Activated CD8-positive, alpha-beta memory T cell treated with anti-CD3 and anti-CD28 coated beads for 48 hours (primary cell): ENCODE data around the gene FCGBP.
"Not testable (repeated sequence)": the region's sequence is repeated elsewhere in the genome, so short reads cannot be mapped to it uniquely, and the experiment has no call there.

Experiments used
- DNase-seq, 3 experiments: peaks; one replicate each; pipeline ENCODE4 v3.0.0-alpha.2; 2020; ENCODE audit warnings: low read depth in 2 of 3, low spot score in 2 of 3

Gene FCGBP

DNA sequence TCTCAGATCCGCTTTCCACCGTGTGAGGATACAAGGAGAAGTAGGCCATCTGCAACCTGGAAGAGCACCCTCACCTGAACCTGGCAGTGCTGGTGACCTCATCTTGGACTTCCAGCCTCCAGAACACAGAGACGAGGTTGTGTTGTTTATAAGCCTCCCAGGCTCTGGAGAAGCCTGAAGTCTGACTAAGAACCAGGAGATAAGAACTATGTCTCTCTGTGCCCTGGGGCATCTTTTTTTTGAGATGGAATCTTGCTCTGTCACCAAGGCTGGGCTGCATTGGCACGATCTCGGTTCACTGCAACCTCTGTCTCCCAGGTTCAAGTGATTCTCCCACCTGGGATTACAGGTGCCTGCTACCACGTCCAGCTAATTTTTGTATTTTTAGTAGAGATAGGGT is 14.5 kb downstream of the FCGBP start:
- DNase-seq: no peak

DNA sequence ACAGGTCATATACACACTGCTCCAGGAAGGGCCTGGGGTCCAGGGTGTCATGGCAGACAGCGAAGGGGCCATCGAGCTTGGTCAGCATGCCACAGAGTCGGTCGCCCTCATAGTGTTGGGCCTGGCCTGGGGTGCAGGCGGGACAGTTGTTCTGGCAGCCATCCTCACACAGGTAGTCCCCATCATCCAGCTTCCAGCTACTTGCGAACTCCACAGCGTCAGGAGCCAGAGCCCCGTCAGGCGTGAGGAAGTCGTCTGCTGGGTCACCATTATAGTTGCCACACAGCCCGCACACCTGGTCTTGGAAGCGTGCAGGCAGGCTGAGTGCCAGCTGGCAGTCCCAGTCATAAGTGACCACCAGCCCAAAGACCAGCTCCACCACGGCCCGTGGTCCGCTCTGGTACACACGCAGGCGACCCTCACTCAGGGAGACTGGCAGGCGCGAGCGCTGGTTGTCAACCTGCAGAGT is 16.2 kb downstream of the FCGBP start:
- no peak for DNase-seq

DNA sequence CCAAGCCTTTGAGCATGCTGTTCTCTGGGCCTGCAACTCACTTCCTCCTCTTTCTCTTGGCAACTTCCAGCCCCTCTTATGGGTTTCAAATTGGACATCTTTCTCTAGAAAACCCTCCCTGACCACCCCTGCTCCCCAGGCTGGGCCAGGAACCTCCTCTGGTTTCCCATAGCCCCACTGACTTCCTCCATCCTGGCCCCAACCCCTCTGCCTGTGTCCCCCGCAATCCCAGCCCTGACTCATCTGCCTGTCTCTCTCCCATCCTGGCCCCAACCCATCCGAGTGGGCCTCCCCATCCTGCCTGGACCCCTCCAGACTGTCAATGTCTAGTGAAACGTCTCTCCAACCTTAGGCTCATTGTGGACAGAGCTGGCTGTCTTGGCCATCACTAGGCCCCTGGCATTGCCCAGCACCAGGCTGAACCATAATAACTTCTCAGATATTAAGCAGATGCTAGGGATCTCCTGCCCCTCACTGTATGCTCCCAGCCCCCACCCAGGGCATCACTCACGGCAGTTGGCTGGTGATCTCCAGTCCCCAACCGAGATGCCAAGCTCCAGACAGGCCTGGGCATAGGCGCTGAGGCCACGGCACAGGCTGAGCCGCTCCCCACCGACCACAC is 16.8 kb downstream of the FCGBP start:
- DNase-seq: no peak

DNA sequence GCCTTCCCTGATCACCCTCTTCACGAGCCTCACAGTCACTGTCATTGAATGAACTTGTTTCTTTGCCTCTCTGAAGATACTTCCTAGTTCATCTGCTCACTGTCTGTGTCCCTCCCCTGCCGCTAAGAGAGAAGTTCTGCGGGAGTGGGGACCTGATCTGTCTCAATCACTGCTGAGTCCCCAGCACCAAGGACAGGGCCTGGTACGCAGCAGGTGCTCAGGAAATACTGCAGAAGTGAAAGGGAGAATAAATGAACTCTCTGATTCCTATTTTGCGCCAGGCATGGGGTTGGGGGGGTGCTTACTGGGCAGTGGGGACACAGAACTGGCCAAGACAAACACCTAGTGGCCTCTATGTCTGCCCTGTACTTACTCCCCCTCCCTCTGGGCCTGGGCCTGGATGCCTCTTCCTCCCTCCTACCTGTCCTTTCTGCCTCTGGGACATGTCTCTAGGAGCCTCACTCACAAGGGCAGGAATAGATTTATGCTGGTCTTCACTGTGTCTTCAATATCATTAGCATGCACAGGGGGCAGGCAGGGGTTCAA is 17.5 kb downstream of the FCGBP start:
- DNase-seq: no peak

DNA sequence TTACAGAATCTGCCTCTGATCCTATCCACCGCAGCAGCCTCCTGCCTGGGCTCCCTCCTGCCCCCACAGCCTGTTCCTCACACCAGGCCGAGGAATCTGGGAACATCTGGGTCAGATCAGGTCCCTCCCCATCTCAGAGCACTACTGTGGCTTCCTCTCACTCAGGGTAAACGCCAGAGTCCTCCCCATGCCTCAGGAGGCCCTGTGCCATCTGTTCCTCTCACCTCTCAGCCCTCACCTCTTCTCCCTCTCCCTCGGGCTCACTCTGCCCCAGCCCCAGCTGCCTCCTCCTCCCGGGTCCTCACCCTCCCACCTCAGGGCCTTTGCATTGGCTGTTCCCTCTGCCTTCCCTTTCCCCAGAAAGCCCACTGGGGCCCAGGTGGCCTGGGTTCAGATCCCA is 18.2 kb downstream of the FCGBP start:
- DNase-seq: no peak

GRCh38 chr19:39915848-39916215 is 18.6 kb downstream of the FCGBP start:
- no peak for DNase-seq

DNA sequence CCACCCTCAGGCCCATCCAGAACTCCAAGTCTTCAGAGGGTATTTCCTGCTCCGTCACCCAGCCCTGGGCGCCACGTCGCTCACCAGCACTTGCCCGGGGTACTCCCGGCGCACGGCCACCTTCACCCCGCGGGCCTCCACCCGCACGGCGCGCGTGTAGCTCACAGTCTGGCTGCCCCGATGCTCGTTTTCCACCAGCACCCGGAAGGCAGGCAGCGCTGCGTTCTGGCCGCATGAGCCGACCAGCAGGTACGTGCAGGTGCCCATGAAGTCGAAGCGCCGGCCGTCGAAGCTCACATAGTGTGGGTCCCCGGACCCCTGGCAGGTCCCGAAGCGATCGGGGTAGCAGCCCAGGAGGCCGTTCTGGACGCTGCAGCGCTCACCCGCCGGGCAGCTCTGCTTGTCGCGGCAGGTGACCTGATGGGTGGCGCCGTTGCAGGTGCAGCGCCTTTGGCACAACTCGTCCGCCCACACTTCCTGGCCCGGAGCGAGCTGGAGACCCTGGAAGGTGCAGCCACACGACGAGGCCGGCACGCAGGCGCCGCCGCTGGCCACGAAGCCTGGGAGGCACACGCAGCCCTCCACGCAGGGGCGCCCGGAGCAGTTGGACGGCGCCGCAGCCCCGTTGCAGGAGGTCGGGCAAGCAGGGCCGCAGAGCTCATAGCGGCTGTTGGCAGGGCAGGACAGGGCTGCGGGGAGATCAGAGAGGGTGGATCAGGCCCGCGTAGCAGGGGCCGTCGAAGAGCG is 19.2 kb downstream of the FCGBP start:
- no peak for DNase-seq

DNA sequence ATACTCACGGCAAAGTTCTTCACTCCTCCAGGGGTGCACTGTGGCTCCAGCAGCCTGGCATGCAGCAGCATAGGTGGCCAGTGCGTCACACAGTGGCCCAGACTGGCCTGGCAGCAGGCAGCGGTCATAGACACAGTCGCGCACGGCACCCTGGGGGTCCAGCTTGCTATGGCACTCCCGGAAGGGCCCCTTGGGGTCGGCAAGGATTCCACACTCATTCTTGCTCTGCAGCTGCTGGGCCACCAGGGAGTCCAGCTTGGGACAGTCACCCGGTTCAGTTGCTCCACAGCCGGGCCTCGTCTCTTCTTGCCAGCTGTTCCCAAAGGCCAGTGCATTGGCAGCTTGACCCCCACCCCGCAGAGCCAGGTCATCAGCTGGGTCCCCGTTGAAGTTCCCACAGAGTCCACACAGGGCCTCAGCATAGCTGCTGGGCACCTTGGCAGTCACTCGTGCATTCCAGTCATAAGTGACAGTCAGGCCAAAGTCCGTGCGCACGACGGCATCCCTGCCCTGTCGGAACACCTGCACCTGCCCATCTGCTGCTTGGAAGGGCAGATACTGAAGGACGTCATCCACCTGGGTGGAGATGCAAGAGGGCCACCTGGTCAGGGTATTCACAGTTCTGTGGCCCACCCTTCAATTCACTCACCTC is 20.6 kb downstream of the FCGBP start:
- DNase-seq: no peak

DNA sequence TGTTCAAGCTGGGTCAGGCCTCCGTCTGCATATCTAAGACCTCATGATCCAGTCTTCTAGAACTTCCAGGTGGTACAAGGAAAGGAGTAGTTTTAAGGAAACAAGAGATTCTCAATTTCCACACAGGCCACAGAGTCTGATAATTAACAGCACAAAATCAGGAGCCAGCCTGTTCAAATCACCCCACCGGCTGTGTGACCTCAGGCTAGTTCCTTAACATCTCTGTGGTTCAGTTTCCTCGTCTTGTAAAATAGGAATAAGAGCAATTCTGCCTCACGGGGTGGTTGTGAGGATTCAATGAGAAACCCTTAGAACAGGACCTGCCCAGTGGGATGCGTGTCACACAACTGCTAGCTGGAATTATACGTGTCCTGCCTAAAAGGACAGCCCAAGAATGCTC is 25.6 kb downstream of the FCGBP start:
- no peak for DNase-seq

DNA sequence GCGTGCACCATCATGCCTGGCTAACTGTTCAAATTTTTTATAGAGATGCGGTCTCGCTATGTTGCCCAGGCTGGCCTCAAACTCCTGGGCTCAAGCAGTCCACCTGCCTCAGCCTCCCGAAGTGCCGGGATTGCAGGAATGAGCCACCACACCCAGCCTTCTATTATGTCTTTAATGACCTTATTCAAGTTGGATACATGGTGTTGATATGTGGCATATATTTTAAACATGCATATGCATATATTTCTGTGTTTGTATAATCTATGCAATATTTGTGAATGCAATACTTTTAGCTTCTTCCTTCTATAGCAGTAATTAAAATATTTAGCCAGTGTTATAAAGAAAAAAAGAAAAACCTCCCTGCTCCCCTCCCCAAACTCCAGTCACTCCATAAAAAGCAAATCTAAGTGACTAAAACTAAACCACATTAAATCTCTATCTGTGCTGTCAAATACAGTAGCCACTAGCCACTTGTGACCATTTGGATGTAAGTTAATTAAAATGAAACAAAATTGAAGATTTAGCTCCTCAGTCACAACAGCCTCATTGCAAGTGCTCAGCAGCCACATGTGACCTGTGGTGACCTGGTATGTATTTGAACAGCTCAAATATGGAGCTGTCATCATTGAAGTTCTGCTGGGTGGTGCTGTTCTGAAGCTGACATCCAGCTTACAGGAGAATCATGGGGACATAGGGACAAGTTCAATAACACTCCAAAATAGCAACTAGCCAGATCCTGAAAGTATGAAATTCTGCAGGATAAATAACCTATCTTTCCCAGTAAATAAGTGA is 27.4 kb downstream of the FCGBP start:
- no peak for DNase-seq

GRCh38 chr19:39906283-39906682 is 28.2 kb downstream of the FCGBP start:
- no peak for DNase-seq

DNA sequence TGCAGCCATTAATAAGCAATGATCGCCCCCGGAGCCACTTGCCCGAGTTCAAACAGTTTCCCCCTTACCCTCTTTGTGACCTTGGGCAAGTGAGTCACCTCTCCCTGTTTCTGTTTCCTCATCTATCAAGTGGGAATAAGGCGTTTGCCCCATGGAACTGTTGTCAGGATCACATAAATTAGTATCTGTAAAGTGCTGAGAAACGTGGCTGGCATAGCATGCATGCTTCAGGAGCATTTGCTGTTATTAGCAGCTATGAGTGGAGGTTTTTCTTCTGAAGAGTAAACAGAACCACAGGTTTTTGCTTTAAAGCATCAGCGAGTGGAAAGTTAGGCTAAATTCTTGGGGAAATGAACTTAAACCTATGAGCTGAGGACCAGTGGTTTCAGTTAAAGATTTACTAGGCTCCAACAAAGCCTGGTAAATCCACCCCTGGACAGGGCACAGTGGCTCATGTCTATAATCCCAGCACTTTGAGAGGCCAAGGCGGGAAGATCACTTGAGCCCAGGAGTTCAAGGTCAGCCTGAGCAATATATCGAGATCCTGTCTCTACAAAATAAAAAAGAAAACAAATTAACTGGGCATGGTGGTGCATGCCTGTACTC is 30.8 kb downstream of the FCGBP start:
- not testable (repeated sequence) for DNase-seq

DNA sequence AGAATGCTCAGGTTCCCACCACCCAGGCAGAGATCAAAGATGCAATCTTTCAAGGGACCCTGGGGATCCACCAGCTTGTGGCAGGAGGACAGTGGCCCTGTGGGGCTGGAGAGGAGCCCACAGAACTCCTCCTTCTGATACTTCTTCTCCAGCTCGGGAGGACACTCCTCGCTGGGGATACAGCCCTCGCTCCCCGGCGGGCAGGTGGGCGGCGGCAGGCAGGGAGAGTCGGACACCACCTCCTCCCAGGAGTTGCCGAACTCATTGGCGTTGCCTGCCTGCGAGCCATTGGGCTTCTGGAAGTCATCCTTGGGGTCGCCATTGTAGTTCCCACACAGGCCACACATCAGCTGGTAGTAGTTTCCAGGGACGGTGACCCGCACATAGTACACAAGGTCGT is 32.1 kb downstream of the FCGBP start:
- DNase-seq: not testable (repeated sequence)

- not testable (repeated sequence) for DNase-seq
Measured at GRCh38 chr19:39901681-39902080, 32.8 kb downstream of the FCGBP start.

DNA sequence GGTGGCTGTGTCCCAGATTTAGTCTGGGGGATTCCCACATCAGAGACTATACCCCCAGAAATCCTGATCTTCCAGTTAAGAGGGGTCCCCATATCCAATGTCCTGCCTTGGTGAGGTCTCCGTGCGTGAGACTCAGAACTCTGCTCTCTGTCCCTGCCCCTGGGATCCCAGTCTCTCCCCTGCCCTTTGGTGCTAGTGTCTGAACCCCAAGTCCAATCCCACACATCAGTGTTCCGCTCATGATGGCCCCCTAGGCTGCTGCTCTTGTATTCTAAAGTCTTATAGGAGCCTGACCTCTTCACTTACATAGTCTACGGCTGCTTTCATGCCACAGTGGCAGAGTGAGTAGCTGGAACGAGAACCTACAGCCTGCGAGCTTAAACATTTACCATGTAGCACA is 35.6 kb downstream of the FCGBP start:
- not testable (repeated sequence) for DNase-seq

GRCh38 chr19:39897511-39898245 is 36.8 kb downstream of the FCGBP start:
- peak in 2 of 3 experiments; percentile 23 to 35 for DNase-seq

- not testable (repeated sequence) for DNase-seq
Measured at GRCh38 chr19:39895096-39895495, 39.3 kb downstream of the FCGBP start.

DNA sequence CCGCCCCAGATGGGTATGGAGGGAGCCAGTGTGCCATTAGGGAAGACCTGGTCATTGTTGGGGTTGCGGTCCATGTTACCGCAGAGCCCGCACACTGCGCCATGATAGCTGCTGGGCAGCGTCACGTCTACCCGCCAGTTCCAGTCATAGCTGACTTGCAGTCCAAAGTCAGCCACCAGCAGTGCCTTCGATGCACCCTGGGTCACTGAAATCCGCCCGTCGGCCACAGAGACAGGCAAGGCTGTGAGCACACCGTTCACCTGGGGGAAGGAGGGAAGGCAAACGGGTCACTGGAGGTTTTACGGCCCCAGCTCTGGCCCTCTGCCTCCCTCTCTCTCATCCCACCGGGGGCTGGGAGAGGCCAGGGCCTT is 40.2 kb downstream of the FCGBP start:
- not testable (repeated sequence) for DNase-seq

- DNase-seq: peak in 2 of 3 experiments; percentile 28 to 33
Measured at GRCh38 chr19:39893366-39894235, 40.8 kb downstream of the FCGBP start.
